Neural progenitor cell (in vitro differentiated cells): ENCODE results near the gene MRPS18B.

Experiments
- CTCF ChIP-seq: fragments of 200-600 bp; sonication (generic); IDR thresholded peaks from 2 replicates; pipeline ENCODE4 v1.5.1; 2017; ENCODE audit warnings: antibody characterized with exemption, mild to moderate bottlenecking
- EZH2phosphoT487 ChIP-seq: fragments of 200-600 bp; sonication (generic); IDR thresholded peaks from 2 replicates; pipeline ENCODE4 v1.6.1; 2017; ENCODE audit warnings: antibody characterized with exemption

GRCh38 chr6:30578051-30578450, 39.6 kb upstream of the MRPS18B start:
- TF ChIP-seq CTCF (no peak), EZH2phosphoT487 (no peak)
